ENCODE results near the gene STT3A. TPM values are rescaled to one million over a fixed set of nuclear protein-coding genes. Genes with fewer than 3 reads are reported as not detected.

Gene STT3A
- total RNA-seq, 2 experiments from 2014 or later = 35.1 to 38.6 TPM

- H3K27ac ChIP-seq (ENCODE audit: low read depth in 1 of 2, low read length in 2 of 2) = no peak overlapping the region
- ATAC-seq (ENCODE audit: poor library complexity) (no peak), DNase-seq (no peak)
- Mint-ChIP-seq H3K27me3 (no peaks in the 10 kb centered on the region), H3K4me1 (ENCODE audit: low read depth) (no peaks in the 10 kb centered on the region), H3K27ac (no peak overlapping the region), H3K9me3 (peaks cover 9% of the 10 kb centered on the region), H3K36me3 (ENCODE audit: low read depth) (no peaks in the 10 kb centered on the region), H3K4me3 (no peak overlapping the region)
- TF ChIP-seq CTCF (IDR thresholded peaks at IDR 0.05) = no peak
- no peaks in the 10 kb centered on the region for H3K9me3 ChIP-seq (ENCODE audit: control insufficient read depth in 1 of 2, insufficient read depth in 1 of 2, low read length in 2 of 2)
- POLR2A ChIA-PET = no interaction called here
- intact Hi-C loops (cut with DNase I, micrococcal nuclease) = no loop called here
- CTCF ChIA-PET = interaction anchor here (0.7 kb wide), 1 partner anchor 9 kb away, joined by 6 read pairs; no protein-coding TSS in a partner anchor
- H3K4me1 ChIP-seq (ENCODE audit: insufficient read depth, low read length) = no peaks in the 10 kb centered on the region
- no peak overlapping the region for H3K4me3 ChIP-seq (ENCODE audit: low read length)
- H3K27me3 ChIP-seq (ENCODE audit: control insufficient read depth in 1 of 2, insufficient read depth in 2 of 2, low read length in 2 of 2) = no peaks in the 10 kb centered on the region
- H3K36me3 ChIP-seq (ENCODE audit: insufficient read depth, low read length) = no peaks in the 10 kb centered on the region
These were observed 71.3 kb downstream of the STT3A start for GRCh38 chr11:125663910-125664309.

GRCh38 chr11:125667151-125667550 lies 74.5 kb downstream of the STT3A start:
- no peaks in the 10 kb centered on the region for H3K27me3 Mint-ChIP-seq
- CTCF ChIA-PET = no interaction called here
- H3K9me3 Mint-ChIP-seq = peaks cover 9% of the 10 kb centered on the region
- TF ChIP-seq CTCF (IDR thresholded peaks at IDR 0.05) = no peak
- H3K4me1 Mint-ChIP-seq (ENCODE audit: low read depth) = no peaks in the 10 kb centered on the region
- Histone ChIP-seq H3K27me3 (ENCODE audit: control insufficient read depth in 1 of 2, insufficient read depth in 2 of 2, low read length in 2 of 2) (no peaks in the 10 kb centered on the region), H3K4me3 (ENCODE audit: low read length) (no peak overlapping the region), H3K27ac (ENCODE audit: low read depth in 1 of 2, low read length in 2 of 2) (no peak overlapping the region), H3K36me3 (ENCODE audit: insufficient read depth, low read length) (no peaks in the 10 kb centered on the region), H3K9me3 (ENCODE audit: control insufficient read depth in 1 of 2, insufficient read depth in 1 of 2, low read length in 2 of 2) (no peaks in the 10 kb centered on the region), H3K4me1 (ENCODE audit: insufficient read depth, low read length) (no peaks in the 10 kb centered on the region)
- POLR2A ChIA-PET = no interaction called here
- no peak overlapping the region for H3K4me3 Mint-ChIP-seq
- ATAC-seq (ENCODE audit: poor library complexity) (no peak), DNase-seq (no peak)
- H3K27ac Mint-ChIP-seq = no peak overlapping the region
- intact Hi-C loops (cut with DNase I, micrococcal nuclease) = no loop called here
- H3K36me3 Mint-ChIP-seq (ENCODE audit: low read depth) = no peaks in the 10 kb centered on the region

GRCh38 chr11:125670172-125670571 lies 77.5 kb downstream of the STT3A start:
- intact Hi-C loops (cut with DNase I, micrococcal nuclease) = no loop called here
- Mint-ChIP-seq H3K27ac (no peak overlapping the region), H3K4me1 (ENCODE audit: low read depth) (no peaks in the 10 kb centered on the region), H3K36me3 (ENCODE audit: low read depth) (no peaks in the 10 kb centered on the region), H3K4me3 (no peak overlapping the region), H3K9me3 (peaks cover 9% of the 10 kb centered on the region), H3K27me3 (no peaks in the 10 kb centered on the region)
- CTCF ChIA-PET = no interaction called here
- Histone ChIP-seq H3K27me3 (ENCODE audit: control insufficient read depth in 1 of 2, insufficient read depth in 2 of 2, low read length in 2 of 2) (no peaks in the 10 kb centered on the region), H3K4me1 (ENCODE audit: insufficient read depth, low read length) (no peaks in the 10 kb centered on the region), H3K4me3 (ENCODE audit: low read length) (no peak overlapping the region), H3K9me3 (ENCODE audit: control insufficient read depth in 1 of 2, insufficient read depth in 1 of 2, low read length in 2 of 2) (no peaks in the 10 kb centered on the region), H3K27ac (ENCODE audit: low read depth in 1 of 2, low read length in 2 of 2) (no peak overlapping the region), H3K36me3 (ENCODE audit: insufficient read depth, low read length) (no peaks in the 10 kb centered on the region)
- POLR2A ChIA-PET = no interaction called here
- ATAC-seq (ENCODE audit: poor library complexity) = no peak
- TF ChIP-seq CTCF (IDR thresholded peaks at IDR 0.05) = no peak
- no peak for DNase-seq
